Mammary microvascular endothelial cell (primary cell): ENCODE data around the gene STK32B. TPM values are rescaled to one million over a fixed set of nuclear protein-coding genes. Genes with fewer than 3 reads are reported as not detected.

Source experiments
- total RNA-seq: library from RNA; depleted of rRNA; stranded (reverse); fragments of >200 nt; gene quantifications from 2 replicates; pipeline ENCODE4 v1.2.3, GENCODE V29; 2015

Gene STK32B
- 13.7 and 15.4 TPM in 2 replicates for total RNA-seq

GRCh38 chr4:5051278-5052203 lies at the start of gene STK32B:
TSS of gene STK32B (plus strand) at chr4:5051480.

GRCh38 chr4:5019274-5019673 lies 32.0 kb upstream of the STK32B start, which contains the start of gene CYTL1:
TSS of gene CYTL1 (minus strand) at chr4:5019458. CDS start at chr4:5019445, 13 bp downstream.

Other genes with a start within 250 kb of the STK32B start
- 14.8 and 21.0 TPM in 2 replicates for gene MSX1, start 191.8 kb upstream of the STK32B start, total RNA-seq
- gene CYTL1, start 32.0 kb upstream of the STK32B start, total RNA-seq = 118 and 121 TPM in 2 replicates